Stimulated activated naive CD8-positive, alpha-beta T cell treated with anti-CD3 and anti-CD28 coated beads, Interleukin-15, Interleukin-2, amounts not matched to agents 100 ng/mL and 50 ng/mL, for 24 hours (primary cell): Measurements from ENCODE around the gene ERMP1.
A peak's percentile ranks its signal among the peaks of the same experiment; 100 is the strongest.

Source experiments
- H3K27ac Mint-ChIP-seq: one replicate; pipeline ENCODE4 v1.8.0; 2021; ENCODE audit warnings: mild to moderate bottlenecking, mixed read lengths
- H3K27me3 Mint-ChIP-seq: one replicate; pipeline ENCODE4 v1.8.0; 2021; ENCODE audit warnings: mixed read lengths
- H3K36me3 Mint-ChIP-seq: one replicate; pipeline ENCODE4 v1.8.0; 2021; ENCODE audit warnings: low read depth, mixed read lengths
- H3K4me1 Mint-ChIP-seq: one replicate; pipeline ENCODE4 v1.8.0; 2021; ENCODE audit warnings: low read depth, mixed read lengths
- H3K4me3 Mint-ChIP-seq: one replicate; pipeline ENCODE4 v1.8.0; 2021; ENCODE audit warnings: mild to moderate bottlenecking, mixed read lengths
- H3K9me3 Mint-ChIP-seq: one replicate; pipeline ENCODE4 v1.8.0; 2021; ENCODE audit warnings: mixed read lengths

ERMP1 gene

DNA sequence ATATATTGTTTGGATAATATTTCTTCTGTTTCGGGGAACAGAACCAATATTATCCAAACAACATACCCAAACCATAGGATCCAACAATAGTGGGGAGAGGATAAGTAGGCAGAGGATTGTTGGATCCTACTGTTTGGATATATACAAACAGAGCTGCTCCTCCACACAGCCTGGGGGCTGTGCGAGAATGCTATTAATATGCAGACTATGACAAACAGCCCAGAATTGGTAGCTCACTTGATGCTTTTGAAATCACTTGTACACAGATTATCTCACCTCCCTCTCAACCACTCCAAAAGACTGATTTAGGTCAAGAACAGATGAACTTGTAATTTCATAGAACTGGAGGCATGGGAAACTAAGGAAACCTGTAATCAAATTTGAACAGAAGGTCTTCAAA, 33.4 kb upstream of the ERMP1 start:
- no peaks in the 10 kb centered on the region for H3K9me3 Mint-ChIP-seq
- H3K27me3 Mint-ChIP-seq: no peaks in the 10 kb centered on the region
- no peak overlapping the region for H3K27ac Mint-ChIP-seq
- H3K4me1 Mint-ChIP-seq: peaks cover 9% of the 10 kb centered on the region
- H3K36me3 Mint-ChIP-seq: no peaks in the 10 kb centered on the region
- H3K4me3 Mint-ChIP-seq: no peak overlapping the region

DNA sequence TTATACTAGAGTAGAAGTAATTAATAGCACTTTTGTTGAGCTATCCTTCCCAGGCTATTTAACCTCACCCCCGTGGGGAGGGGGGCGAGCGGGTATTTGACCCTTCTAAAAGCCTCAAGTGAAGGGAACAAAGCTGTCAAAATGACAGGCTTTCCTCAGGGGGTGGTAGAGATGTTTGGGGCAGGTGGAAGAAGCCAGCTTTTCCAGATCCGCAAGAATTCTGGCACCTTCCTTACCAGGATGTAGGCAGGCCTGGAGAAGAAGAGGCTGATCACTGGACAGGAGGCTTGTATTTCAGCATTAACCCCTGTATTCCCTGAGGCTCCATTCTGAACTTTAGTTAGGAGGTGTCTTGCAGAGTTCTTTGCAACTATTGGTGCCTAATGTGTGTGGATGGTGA, 31.5 kb upstream of the ERMP1 start:
- no peak overlapping the region for H3K4me3 Mint-ChIP-seq
- H3K27ac Mint-ChIP-seq: no peak overlapping the region
- no peaks in the 10 kb centered on the region for H3K9me3 Mint-ChIP-seq
- H3K27me3 Mint-ChIP-seq: no peaks in the 10 kb centered on the region
- no peaks in the 10 kb centered on the region for H3K36me3 Mint-ChIP-seq
- H3K4me1 Mint-ChIP-seq: peaks cover 4% of the 10 kb centered on the region

DNA sequence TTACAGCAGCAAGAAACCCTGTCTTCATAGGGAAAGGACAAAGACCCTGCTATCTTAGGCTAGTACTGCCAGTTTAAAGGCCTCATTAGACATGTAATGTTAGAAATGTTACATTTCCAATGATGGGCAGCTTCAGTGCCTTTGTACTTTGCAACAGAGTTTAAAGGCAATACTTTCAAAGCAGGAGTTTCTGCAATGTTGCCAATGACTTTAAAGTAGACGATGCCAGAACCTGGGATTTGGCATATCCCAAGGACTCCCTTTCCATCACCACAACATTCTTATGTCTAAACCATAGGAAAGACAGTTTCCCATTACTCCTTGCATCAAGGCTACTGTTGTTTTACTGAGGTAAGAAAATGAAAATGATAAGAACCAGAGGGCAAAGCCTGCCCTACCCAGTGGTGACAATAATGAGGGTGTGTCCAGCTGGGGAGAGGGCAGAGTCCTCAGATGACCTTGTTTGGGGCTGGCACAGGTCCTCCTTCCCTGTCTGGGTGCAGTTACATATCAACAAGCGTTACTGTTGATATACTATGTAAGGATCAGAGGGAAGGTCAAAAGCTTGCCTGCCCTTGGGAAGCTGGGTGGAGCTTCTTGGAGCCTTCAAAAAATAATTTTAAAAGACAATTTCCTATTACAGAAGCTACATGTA, 30.3 kb upstream of the ERMP1 start:
- H3K4me1 Mint-ChIP-seq: no peaks in the 10 kb centered on the region
- no peaks in the 10 kb centered on the region for H3K27me3 Mint-ChIP-seq
- peaks cover 4% of the 10 kb centered on the region for H3K36me3 Mint-ChIP-seq
- no peaks in the 10 kb centered on the region for H3K9me3 Mint-ChIP-seq
- no peak overlapping the region for H3K4me3 Mint-ChIP-seq
- no peak overlapping the region for H3K27ac Mint-ChIP-seq

GRCh38 chr9:5858833-5859232, 25.9 kb upstream of the ERMP1 start:
- no peaks in the 10 kb centered on the region for H3K27me3 Mint-ChIP-seq
- H3K4me1 Mint-ChIP-seq: peaks cover 11% of the 10 kb centered on the region
- no peaks in the 10 kb centered on the region for H3K9me3 Mint-ChIP-seq
- H3K27ac Mint-ChIP-seq: no peak overlapping the region
- no peak overlapping the region for H3K4me3 Mint-ChIP-seq
- H3K36me3 Mint-ChIP-seq: peaks cover 4% of the 10 kb centered on the region

- H3K4me3 Mint-ChIP-seq: no peak overlapping the region
- H3K9me3 Mint-ChIP-seq: no peaks in the 10 kb centered on the region
- H3K27me3 Mint-ChIP-seq: no peaks in the 10 kb centered on the region
- H3K36me3 Mint-ChIP-seq: peaks cover 4% of the 10 kb centered on the region
- peaks cover 20% of the 10 kb centered on the region for H3K4me1 Mint-ChIP-seq
- no peak overlapping the region for H3K27ac Mint-ChIP-seq
These were observed 25.0 kb upstream of the ERMP1 start for GRCh38 chr9:5857928-5858327.

DNA sequence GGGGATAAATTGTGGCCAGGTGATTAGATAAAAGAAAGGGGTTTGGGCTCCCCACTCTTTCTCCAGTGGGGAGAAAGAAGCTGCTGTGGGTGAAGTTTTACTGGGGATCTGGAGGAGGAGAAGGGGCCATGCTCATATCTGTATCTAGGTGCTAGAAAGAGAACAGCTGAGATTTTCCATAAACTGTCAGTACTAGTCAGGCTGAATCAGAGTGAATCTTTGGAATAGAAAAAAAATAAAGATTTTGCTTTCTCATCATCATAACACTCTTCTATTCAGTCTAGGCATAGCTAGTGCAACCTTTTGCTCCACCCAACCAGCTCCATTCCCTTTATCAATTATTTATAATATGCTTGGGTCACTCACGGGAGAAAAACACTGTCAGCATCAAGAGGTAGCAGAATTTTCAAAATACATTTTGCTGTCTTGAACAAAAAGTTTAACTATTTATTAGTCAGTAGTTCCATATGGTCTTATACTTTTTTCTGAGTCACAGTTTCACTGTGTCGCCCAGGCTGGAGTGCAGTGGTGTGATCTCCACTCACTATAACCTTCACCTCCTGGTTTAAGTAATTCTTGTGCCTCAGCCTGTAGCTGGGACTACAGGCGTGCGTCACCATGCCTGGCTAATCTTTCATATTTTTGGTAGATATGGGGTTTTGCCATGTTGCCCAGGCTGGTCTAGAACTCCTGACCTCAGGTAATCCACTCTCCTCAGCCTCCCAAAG, 21.3 kb upstream of the ERMP1 start:
- H3K4me1 Mint-ChIP-seq: peaks cover 46% of the 10 kb centered on the region
- H3K9me3 Mint-ChIP-seq: no peaks in the 10 kb centered on the region
- H3K27ac Mint-ChIP-seq: peak overlapping the region; percentile 70
- H3K27me3 Mint-ChIP-seq: no peaks in the 10 kb centered on the region
- H3K4me3 Mint-ChIP-seq: peak overlapping the region; percentile 24
- peaks cover 3% of the 10 kb centered on the region for H3K36me3 Mint-ChIP-seq

DNA sequence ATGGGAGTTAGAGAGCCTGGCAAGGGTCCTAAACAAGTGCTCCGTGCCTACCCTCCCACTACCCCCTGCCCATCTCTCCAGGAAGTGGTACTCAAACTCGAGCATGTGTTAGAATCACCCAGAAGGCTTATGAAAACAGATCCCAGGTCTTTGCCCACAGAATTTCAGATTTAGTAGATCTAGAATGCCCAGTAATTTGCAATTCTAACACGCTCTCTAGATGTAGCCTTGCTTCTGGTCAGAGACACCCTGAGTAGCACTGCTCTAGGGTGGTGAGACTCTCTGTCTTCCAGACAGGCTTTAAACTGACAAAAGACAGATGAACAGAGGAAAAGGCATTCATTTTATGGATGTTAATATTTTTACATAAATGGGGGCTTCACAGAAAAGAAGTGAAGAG, 20.7 kb upstream of the ERMP1 start:
- H3K36me3 Mint-ChIP-seq: no peaks in the 10 kb centered on the region
- no peak overlapping the region for H3K4me3 Mint-ChIP-seq
- peak overlapping the region; percentile 70 for H3K27ac Mint-ChIP-seq
- no peaks in the 10 kb centered on the region for H3K27me3 Mint-ChIP-seq
- H3K9me3 Mint-ChIP-seq: no peaks in the 10 kb centered on the region
- peaks cover 47% of the 10 kb centered on the region for H3K4me1 Mint-ChIP-seq

DNA sequence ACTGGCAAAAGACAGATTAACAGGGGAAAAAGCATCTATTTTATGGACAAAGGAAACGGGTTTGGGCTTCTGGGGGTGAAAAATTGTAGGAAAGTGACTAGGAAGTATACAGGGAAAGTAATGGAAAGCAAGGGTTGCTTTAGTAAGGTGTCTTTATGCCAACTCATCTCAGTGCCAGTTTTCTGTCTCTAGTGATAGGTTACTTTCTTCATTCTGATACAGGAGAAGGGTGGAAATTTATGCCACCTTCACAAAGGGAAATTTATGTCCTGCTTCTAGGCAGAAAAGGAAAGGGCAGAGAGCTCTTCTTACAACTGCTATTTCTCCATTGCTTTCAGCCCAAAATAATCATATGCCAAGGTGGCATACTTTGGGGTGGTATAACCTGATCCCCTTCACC, 20.1 kb upstream of the ERMP1 start:
- Mint-ChIP-seq H3K9me3 (no peaks in the 10 kb centered on the region), H3K36me3 (no peaks in the 10 kb centered on the region), H3K27me3 (no peaks in the 10 kb centered on the region), H3K27ac (peak overlapping the region; percentile 70), H3K4me3 (no peak overlapping the region), H3K4me1 (peaks cover 49% of the 10 kb centered on the region)

DNA sequence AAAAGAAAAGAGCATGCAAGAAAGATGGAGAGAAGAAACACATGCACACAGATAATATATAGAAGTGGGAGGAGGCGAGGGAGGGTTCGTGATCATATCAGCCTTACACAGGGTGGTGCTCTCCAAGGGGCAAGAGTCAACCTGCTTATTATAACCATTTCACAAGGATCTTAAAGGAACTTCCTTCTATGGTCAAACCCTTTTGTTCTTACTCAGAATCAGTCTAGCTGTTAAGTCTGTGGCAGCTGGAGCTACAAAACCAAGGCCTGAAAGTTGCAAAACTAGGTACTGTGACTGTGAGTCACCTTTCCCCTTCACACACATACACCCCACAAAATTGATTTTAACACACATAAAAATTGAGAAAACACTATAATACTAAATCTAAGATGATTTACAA, 18.5 kb upstream of the ERMP1 start:
- H3K9me3 Mint-ChIP-seq: no peaks in the 10 kb centered on the region
- H3K27me3 Mint-ChIP-seq: no peaks in the 10 kb centered on the region
- H3K27ac Mint-ChIP-seq: peak overlapping the region; percentile 15
- H3K36me3 Mint-ChIP-seq: no peaks in the 10 kb centered on the region
- no peak overlapping the region for H3K4me3 Mint-ChIP-seq
- H3K4me1 Mint-ChIP-seq: peaks cover 53% of the 10 kb centered on the region

GRCh38 chr9:5850724-5851122, 17.8 kb upstream of the ERMP1 start:
- H3K4me1 Mint-ChIP-seq: peaks cover 58% of the 10 kb centered on the region

DNA sequence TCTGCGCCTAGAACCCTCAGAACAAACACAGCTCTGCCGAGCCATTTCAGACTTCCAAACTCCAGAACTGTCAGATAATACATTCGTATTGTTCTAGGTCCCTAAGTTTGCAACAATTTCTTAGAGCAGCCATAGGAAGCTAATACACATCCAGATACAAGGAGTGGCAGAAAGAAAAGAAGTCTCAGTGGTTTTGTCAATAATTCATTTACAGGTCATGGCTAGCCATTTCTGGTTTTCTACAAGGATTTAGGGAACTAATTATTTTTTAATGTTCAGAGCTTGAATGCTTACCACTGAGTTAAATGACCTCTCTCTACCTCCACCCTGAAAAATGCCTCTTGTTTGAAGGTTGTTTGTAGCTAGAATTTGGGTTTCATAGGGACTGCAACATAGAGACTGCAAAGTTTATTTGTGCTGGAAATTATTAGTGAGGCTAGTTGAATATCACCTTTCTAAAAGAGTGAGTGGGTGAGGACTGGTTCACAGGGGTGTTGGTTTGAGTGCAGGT, 15.5 kb upstream of the ERMP1 start:
- no peaks in the 10 kb centered on the region for H3K27me3 Mint-ChIP-seq
- H3K36me3 Mint-ChIP-seq: no peaks in the 10 kb centered on the region
- no peaks in the 10 kb centered on the region for H3K9me3 Mint-ChIP-seq
- H3K4me3 Mint-ChIP-seq: no peak overlapping the region
- peaks cover 66% of the 10 kb centered on the region for H3K4me1 Mint-ChIP-seq
- no peak overlapping the region for H3K27ac Mint-ChIP-seq

More at GRCh38 chr9:5850724-5851122, 17.8 kb upstream of the ERMP1 start:
- Mint-ChIP-seq H3K27me3 (no peaks in the 10 kb centered on the region), H3K27ac (peak overlapping the region; percentile 15), H3K9me3 (no peaks in the 10 kb centered on the region), H3K4me3 (no peak overlapping the region), H3K36me3 (no peaks in the 10 kb centered on the region)

DNA sequence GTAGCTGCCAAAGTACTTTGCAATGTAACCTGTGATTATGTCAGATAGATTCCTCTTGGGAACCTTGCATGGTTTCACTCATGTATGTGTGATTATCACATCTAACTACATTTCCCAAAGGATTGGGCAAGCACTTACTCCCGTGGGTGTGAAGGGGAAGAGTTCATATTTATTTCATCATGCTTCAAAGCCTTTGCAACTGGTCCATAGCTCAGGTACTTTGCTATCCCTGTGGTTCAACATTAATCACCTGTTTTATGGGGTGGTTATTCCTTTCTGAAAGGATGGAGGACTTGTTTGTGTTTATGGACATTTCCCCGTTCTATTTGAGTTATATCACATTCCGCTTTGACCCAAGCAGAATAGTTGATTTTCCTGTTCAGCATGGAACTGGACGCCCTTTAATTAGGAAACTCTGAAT, 13.6 kb upstream of the ERMP1 start:
- Mint-ChIP-seq H3K36me3 (no peaks in the 10 kb centered on the region), H3K9me3 (no peaks in the 10 kb centered on the region), H3K27ac (no peak overlapping the region), H3K4me3 (no peak overlapping the region), H3K27me3 (peaks cover 6% of the 10 kb centered on the region), H3K4me1 (peaks cover 65% of the 10 kb centered on the region)

- Mint-ChIP-seq H3K27ac (no peak overlapping the region), H3K4me1 (peaks cover 65% of the 10 kb centered on the region), H3K4me3 (no peak overlapping the region), H3K36me3 (no peaks in the 10 kb centered on the region), H3K27me3 (peaks cover 6% of the 10 kb centered on the region), H3K9me3 (no peaks in the 10 kb centered on the region)
These were observed 13.2 kb upstream of the ERMP1 start for GRCh38 chr9:5846096-5846495.

GRCh38 chr9:5845157-5845531, 12.2 kb upstream of the ERMP1 start:
- no peaks in the 10 kb centered on the region for H3K9me3 Mint-ChIP-seq
- peaks cover 10% of the 10 kb centered on the region for H3K27me3 Mint-ChIP-seq
- peaks cover 61% of the 10 kb centered on the region for H3K4me1 Mint-ChIP-seq
- H3K36me3 Mint-ChIP-seq: no peaks in the 10 kb centered on the region
- peak overlapping the region; percentile 63 for H3K4me3 Mint-ChIP-seq
- H3K27ac Mint-ChIP-seq: peak overlapping the region; percentile 89

DNA sequence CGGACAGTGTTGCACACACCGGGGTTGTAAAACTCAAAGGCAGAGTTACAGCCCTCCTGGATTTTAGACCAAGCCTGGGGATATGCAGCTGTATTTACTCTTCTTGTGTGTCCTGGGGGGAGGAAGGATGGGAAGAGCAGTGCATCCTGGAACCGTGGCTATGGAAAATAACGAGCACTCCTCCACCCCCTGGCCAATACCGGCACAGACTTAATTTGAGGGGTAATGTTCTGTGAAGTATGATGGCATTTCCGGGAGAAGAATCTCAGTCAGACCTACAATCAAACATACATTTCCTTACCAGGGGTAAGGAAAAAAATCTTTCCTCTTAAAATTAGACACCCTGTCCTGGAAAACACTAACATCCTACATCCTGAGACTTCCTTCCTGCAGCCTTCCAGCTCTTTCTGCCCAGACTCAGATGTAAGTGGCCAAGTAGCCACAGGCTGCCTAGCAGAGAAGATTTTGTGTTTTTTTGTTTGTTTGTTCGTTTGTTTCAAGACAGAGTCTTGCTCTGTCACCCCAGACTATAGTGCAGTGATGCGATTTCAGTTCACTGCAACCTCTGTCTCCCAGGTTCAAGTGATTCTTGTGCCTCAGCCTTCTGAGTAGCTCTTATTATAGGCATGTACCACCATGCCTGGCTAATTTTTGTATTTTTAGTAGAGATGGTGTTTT, 11.0 kb upstream of the ERMP1 start:
- Mint-ChIP-seq H3K4me3 (peak overlapping the region; percentile 63), H3K27me3 (peaks cover 10% of the 10 kb centered on the region), H3K4me1 (peaks cover 74% of the 10 kb centered on the region), H3K27ac (peak overlapping the region; percentile 89), H3K9me3 (no peaks in the 10 kb centered on the region), H3K36me3 (no peaks in the 10 kb centered on the region)
